Endothelial cell (in vitro differentiated cells): ENCODE measurements around the gene CRTAC1. TPM values are rescaled to one million over a fixed set of nuclear protein-coding genes. Genes with fewer than 3 reads are reported as not detected.

Source experiments
- DNase-seq: peaks from one replicate; pipeline ENCODE4 v3.0.0; 2021; ENCODE audit warnings: low spot score
- H3K27ac Mint-ChIP-seq: one replicate; pipeline ENCODE4 v1.8.0; 2021; ENCODE audit warnings: mixed read lengths, inconsistent platforms; ENCODE audit not compliant: unreplicated experiment
- H3K27me3 Mint-ChIP-seq: one replicate; pipeline ENCODE4 v1.8.0; 2021; ENCODE audit warnings: mild to moderate bottlenecking, moderate library complexity, mixed read lengths, inconsistent platforms; ENCODE audit not compliant: unreplicated experiment
- H3K36me3 Mint-ChIP-seq: one replicate; pipeline ENCODE4 v1.8.0; 2021; ENCODE audit warnings: mild to moderate bottlenecking, low read depth, mixed read lengths, inconsistent platforms; ENCODE audit not compliant: unreplicated experiment
- H3K4me1 Mint-ChIP-seq: one replicate; pipeline ENCODE4 v1.8.0; 2021; ENCODE audit warnings: mild to moderate bottlenecking, mixed read lengths, inconsistent platforms; ENCODE audit not compliant: unreplicated experiment
- H3K4me3 Mint-ChIP-seq: one replicate; pipeline ENCODE4 v1.8.0; 2021; ENCODE audit warnings: mild to moderate bottlenecking, mixed read lengths, inconsistent platforms; ENCODE audit not compliant: unreplicated experiment
- H3K9me3 Mint-ChIP-seq: one replicate; pipeline ENCODE4 v1.8.0; 2021; ENCODE audit warnings: mixed read lengths, inconsistent platforms; ENCODE audit not compliant: unreplicated experiment
- CTCF ChIP-seq: fragments of 200-600 bp; sonication (generic); IDR thresholded peaks from one replicate; pipeline ENCODE4 v1.5.0; 2021; ENCODE audit warnings: antibody characterized with exemption; ENCODE audit not compliant: unreplicated experiment
- total RNA-seq: library from RNA; stranded (reverse); fragmentation: NEBNext Ultra II Directional; extraction: Animal tissue kit (Norgen Biotek cat#: 25700); gene quantifications from one replicate; pipeline ENCODE4 v1.2.1, GENCODE V29; 2021; ENCODE audit not compliant: unreplicated experiment

CRTAC1 gene
- total RNA-seq, 1 donor from 2014 or later, result 37.3 TPM

- Mint-ChIP-seq H3K4me1 (peaks cover 5% of the 10 kb centered on the region), H3K4me3 (no peak overlapping the region), H3K36me3 (no peaks in the 10 kb centered on the region), H3K27ac (no peak overlapping the region), H3K27me3 (peaks cover 2% of the 10 kb centered on the region), H3K9me3 (no peaks in the 10 kb centered on the region)
- no peak for DNase-seq
- no peak for TF ChIP-seq CTCF
These were observed 132.0 kb downstream of the CRTAC1 start for GRCh38 chr10:97898429-97898828.

- Mint-ChIP-seq H3K36me3 (no peaks in the 10 kb centered on the region), H3K9me3 (no peaks in the 10 kb centered on the region), H3K4me3 (no peak overlapping the region), H3K4me1 (peaks cover 5% of the 10 kb centered on the region), H3K27me3 (peaks cover 2% of the 10 kb centered on the region), H3K27ac (no peak overlapping the region)
- no peak for DNase-seq
- no peak for TF ChIP-seq CTCF
These were observed 133.6 kb downstream of the CRTAC1 start for GRCh38 chr10:97896756-97897358.

- Mint-ChIP-seq H3K36me3 (no peaks in the 10 kb centered on the region), H3K27ac (no peak overlapping the region), H3K27me3 (peaks cover 2% of the 10 kb centered on the region), H3K9me3 (no peaks in the 10 kb centered on the region), H3K4me1 (peaks cover 5% of the 10 kb centered on the region), H3K4me3 (no peak overlapping the region)
- no peak for DNase-seq
- no peak for TF ChIP-seq CTCF
These were observed 134.5 kb downstream of the CRTAC1 start for GRCh38 chr10:97895915-97896314.

- H3K36me3 Mint-ChIP-seq, result no peaks in the 10 kb centered on the region
- H3K4me3 Mint-ChIP-seq, result no peak overlapping the region
- peaks cover 5% of the 10 kb centered on the region for H3K4me1 Mint-ChIP-seq
- H3K27ac Mint-ChIP-seq, result no peak overlapping the region
- peaks cover 2% of the 10 kb centered on the region for H3K27me3 Mint-ChIP-seq
- H3K9me3 Mint-ChIP-seq, result no peaks in the 10 kb centered on the region
- no peak for DNase-seq
- no peak for TF ChIP-seq CTCF
These were observed 135.3 kb downstream of the CRTAC1 start for GRCh38 chr10:97895084-97895483.

GRCh38 chr10:97894092-97894491 is 136.3 kb downstream of the CRTAC1 start:
- Mint-ChIP-seq H3K36me3 (no peaks in the 10 kb centered on the region), H3K27me3 (peaks cover 2% of the 10 kb centered on the region), H3K9me3 (no peaks in the 10 kb centered on the region), H3K4me1 (peaks cover 5% of the 10 kb centered on the region), H3K27ac (no peak overlapping the region), H3K4me3 (no peak overlapping the region)
- DNase-seq, result no peak
- TF ChIP-seq CTCF, result no peak
